Karpas-422 (cell line): ENCODE data around the gene CNIH1. TPM values are rescaled to one million over a fixed set of nuclear protein-coding genes. Genes with fewer than 3 reads are reported as not detected.

Source experiments
- DNase-seq: peaks from one replicate; pipeline ENCODE4 v3.0.0-alpha.2; 2015
- H2AFZ ChIP-seq: fragments of 200-600 bp; sonication (generic); 2 replicates; pipeline ENCODE4 v1.6.1; 2014; ENCODE audit warnings: antibody characterized with exemption, low read length, mixed read lengths
- H3K27ac ChIP-seq: fragments of 200-600 bp; sonication (generic); 2 replicates; pipeline ENCODE4 v1.5.1; 2014; ENCODE audit warnings: mild to moderate bottlenecking, low read length, moderate library complexity
- H3K27me3 ChIP-seq: fragments of 200-600 bp; sonication (generic); 2 replicates; pipeline ENCODE4 v1.6.1; 2014; ENCODE audit warnings: low read length, mixed read lengths
- H3K36me3 ChIP-seq: fragments of 200-600 bp; sonication (generic); 2 replicates; pipeline ENCODE4 v1.6.1; 2014; ENCODE audit warnings: low read length, mixed read lengths; ENCODE audit not compliant: insufficient read depth
- H3K4me1 ChIP-seq: fragments of 200-600 bp; sonication (generic); 2 replicates; pipeline ENCODE4 v1.6.1; 2014; ENCODE audit warnings: mild to moderate bottlenecking, low read length, mixed read lengths
- H3K4me2 ChIP-seq: fragments of 200-600 bp; sonication (generic); 2 replicates; pipeline ENCODE4 v1.6.1; 2014; ENCODE audit warnings: low read length, low read depth, mild to moderate bottlenecking; ENCODE audit not compliant: poor library complexity, severe bottlenecking
- H3K4me3 ChIP-seq: fragments of 200-600 bp; sonication (generic); 2 replicates; pipeline ENCODE4 v1.5.1; 2014; ENCODE audit warnings: mild to moderate bottlenecking, antibody characterized with exemption, low read length, mixed read lengths
- H3K79me2 ChIP-seq: fragments of 200-600 bp; sonication (generic); 2 replicates; pipeline ENCODE4 v1.6.1; 2014; ENCODE audit warnings: mild to moderate bottlenecking, low read length, mixed read lengths
- H3K9ac ChIP-seq: fragments of 200-600 bp; sonication (generic); 2 replicates; pipeline ENCODE4 v1.6.0; 2014; ENCODE audit warnings: low read length
- H3K9me2 ChIP-seq: fragments of 200-600 bp; sonication (generic), shearing (Covaris generic); replicated peaks from 2 replicates; pipeline ENCODE4 v1.6.0; 2014; ENCODE audit warnings: mild to moderate bottlenecking, low read length, moderate library complexity; ENCODE audit not compliant: insufficient read depth
- H3K9me3 ChIP-seq: fragments of 300-700, 200-600 bp; sonication (generic); 2 replicates; pipeline ENCODE4 v1.6.1; 2014; ENCODE audit warnings: low read length, mixed read lengths
- H4K20me1 ChIP-seq: fragments of 200-600 bp; sonication (generic); 2 replicates; pipeline ENCODE4 v1.6.1; 2014; ENCODE audit warnings: mild to moderate bottlenecking, antibody characterized with exemption, low read length, low read depth; ENCODE audit not compliant: insufficient read depth
- total RNA-seq: library from RNA; depleted of rRNA; stranded (reverse); fragments of >200 nt; shearing (Covaris generic); gene quantifications from 2 replicates; pipeline ENCODE4 v1.2.3, GENCODE V29; 2014; ENCODE audit warnings: low replicate concordance

The CNIH1 gene
- total RNA-seq, 1 experiment from 2014 or later: 576 TPM

DNA sequence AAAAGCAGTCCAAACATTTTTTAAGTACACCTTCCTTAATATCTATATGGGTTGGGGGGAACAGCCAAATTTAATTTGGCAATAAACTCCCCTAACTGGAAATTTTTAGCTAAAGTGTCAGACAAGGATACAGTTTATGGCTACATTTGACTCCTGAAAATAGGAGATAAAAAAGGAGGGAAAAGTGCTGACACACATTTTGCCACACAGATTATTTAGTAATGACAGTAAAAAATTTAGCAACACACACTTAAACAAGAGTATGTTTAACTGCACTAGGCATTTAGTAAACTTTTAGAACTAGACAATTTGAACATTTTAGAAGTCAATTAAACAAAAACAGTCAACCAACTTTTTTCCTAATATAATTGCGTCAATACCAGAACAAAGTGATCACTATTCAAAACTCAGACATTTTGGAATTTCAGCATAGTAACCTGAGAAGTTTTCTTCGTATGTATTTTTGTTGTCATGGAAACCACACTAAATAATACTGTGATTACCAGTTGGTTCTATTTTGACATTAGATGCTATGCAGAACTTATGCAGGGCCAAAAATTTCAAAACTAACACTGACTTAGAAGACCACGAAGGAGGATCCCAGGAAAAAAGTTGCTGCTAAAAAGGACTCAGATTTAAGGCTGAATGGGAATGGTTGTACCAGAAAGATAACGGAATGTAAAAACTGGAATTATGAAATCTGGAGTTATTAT, 34.2 kb upstream of the CNIH1 start:
- Histone ChIP-seq H3K79me2 (0 out of 2 replicates have a peak, but pooled peaks cover 6% of the 10 kb centered on the region), H3K27ac (no peak overlapping the region), H3K36me3 (peaks cover 50% of the 10 kb centered on the region), H3K4me2 (no peak overlapping the region), H2AFZ (no peak overlapping the region), H3K4me1 (peaks cover 5% of the 10 kb centered on the region), H3K4me3 (no peak overlapping the region), H3K27me3 (no peaks in the 10 kb centered on the region), H3K9me2 (no peaks in the 10 kb centered on the region), H3K9me3 (no peaks in the 10 kb centered on the region), H3K9ac (no peak overlapping the region), H4K20me1 (no peaks in the 10 kb centered on the region)
- DNase-seq: no peak

DNA sequence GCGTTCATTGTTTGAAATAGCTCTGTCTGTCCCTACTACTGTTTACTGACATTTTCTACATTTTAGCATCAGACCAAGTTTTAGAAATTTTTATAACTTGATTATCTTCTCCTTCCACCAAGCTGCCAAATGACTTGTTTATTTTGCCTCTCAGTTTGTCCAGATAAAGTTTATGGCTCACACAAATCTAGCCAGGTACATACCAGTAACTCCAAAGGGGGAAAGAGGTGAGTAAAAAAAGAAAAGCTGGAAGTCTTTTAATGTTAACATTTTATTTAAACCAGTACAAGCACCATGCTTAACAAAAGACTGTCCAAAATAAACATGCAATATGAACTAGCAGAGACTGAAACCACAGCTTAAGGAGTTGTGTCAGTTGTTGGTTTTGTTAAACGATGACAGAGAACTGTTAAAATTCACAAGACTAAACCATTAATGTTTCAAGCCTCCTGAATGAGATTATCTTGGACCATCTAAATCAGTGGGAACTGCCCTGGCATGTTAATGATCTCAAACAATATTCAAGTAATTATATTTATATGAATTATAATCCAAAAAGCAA, 33.1 kb upstream of the CNIH1 start:
- Histone ChIP-seq H3K9ac (no peak overlapping the region), H3K27me3 (no peaks in the 10 kb centered on the region), H2AFZ (no peak overlapping the region), H4K20me1 (no peaks in the 10 kb centered on the region), H3K4me3 (no peak overlapping the region), H3K9me3 (no peaks in the 10 kb centered on the region), H3K4me2 (no peak overlapping the region), H3K36me3 (peaks cover 46% of the 10 kb centered on the region), H3K79me2 (0 out of 2 replicates have a peak, but pooled peaks cover 3% of the 10 kb centered on the region), H3K9me2 (no peaks in the 10 kb centered on the region), H3K27ac (no peak overlapping the region), H3K4me1 (no peaks in the 10 kb centered on the region)
- no peak for DNase-seq

DNA sequence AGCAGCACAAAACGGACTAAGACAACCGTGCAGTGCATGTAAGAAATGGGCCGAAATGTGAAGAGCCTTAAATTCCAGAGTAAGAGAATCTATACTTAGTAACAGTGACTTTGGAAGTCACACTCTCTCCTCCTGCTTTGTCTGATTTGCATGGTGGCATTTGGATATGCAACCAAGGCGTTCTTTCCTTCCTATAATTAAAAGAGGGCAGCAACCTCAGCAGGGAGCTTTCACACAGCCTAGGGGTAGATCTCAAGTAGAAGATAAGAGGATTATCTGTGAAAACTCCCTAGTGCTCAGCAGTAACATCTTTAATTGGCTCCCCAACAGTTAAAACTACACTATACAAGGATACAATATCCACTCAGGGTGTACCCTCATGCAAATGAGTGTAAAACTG, 31.1 kb upstream of the CNIH1 start:
- Histone ChIP-seq H3K9me3 (peaks cover 4% of the 10 kb centered on the region; the same call in 1 of the 2 replicates), H3K79me2 (no peaks in the 10 kb centered on the region)

DNA sequence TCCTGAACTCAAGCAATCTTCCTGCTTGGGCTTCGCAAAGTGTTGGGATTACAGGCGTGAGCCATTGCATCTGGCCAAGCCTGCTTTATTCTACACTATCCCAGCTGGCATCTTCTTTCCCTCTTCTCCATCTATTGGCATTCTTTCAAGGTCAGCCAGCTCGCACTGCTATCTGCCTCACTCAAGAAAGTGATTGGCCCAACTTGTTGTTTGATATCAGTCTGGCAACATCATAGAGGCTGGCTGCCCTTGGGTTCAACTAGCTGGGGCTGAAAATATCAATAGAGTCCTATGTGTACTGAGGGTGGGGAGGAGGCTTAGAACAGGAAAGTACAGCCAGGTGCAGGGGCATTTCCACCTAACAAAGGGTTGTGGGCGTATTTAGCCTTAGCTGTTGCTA, 30.5 kb upstream of the CNIH1 start:
- no peak overlapping the region for H3K4me2 ChIP-seq

More for the DNA sequence above, 31.1 kb upstream of the CNIH1 start:
- Histone ChIP-seq H4K20me1 (no peaks in the 10 kb centered on the region), H2AFZ (no peak overlapping the region), H3K9me2 (no peaks in the 10 kb centered on the region), H3K36me3 (peaks cover 33% of the 10 kb centered on the region; the same call in 1 of the 2 replicates), H3K27ac (no peak overlapping the region), H3K9ac (no peak overlapping the region), H3K4me3 (no peak overlapping the region), H3K27me3 (no peaks in the 10 kb centered on the region), H3K4me2 (no peak overlapping the region), H3K4me1 (no peaks in the 10 kb centered on the region)
- no peak for DNase-seq

DNA sequence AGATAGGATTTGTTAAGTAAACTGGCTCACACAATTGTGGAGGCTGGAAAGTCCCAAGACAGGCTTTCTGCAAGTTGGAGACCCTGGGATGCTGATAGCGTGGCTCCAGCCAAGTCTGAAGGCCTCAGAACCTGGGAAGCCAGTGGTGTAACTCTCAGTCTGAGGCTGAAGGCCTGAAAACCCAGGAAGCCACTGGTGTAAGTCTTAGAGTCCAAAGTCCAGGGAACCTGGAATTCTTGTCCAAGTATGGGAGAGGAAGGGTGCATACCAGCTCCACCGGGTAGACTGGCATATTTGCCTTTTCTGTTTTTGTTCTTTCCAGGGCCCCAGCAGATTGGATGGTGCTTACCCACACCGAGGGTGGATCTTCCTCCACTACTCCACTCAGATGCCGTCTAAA, 29.5 kb upstream of the CNIH1 start:
- no peak overlapping the region for H3K9ac ChIP-seq
- H2AFZ ChIP-seq: no peak overlapping the region
- no peaks in the 10 kb centered on the region for H4K20me1 ChIP-seq
- no peak overlapping the region for H3K27ac ChIP-seq
- peaks cover 5% of the 10 kb centered on the region; the same call in 1 of the 2 replicates for H3K9me3 ChIP-seq
- H3K4me1 ChIP-seq: no peaks in the 10 kb centered on the region
- DNase-seq: no peak
- no peaks in the 10 kb centered on the region for H3K9me2 ChIP-seq
- no peaks in the 10 kb centered on the region for H3K27me3 ChIP-seq
- H3K4me2 ChIP-seq: no peak overlapping the region
- H3K4me3 ChIP-seq: no peak overlapping the region
- peaks cover 17% of the 10 kb centered on the region; the same call in 1 of the 2 replicates for H3K36me3 ChIP-seq
- H3K79me2 ChIP-seq: no peaks in the 10 kb centered on the region

More for the DNA sequence above, 30.5 kb upstream of the CNIH1 start:
- no peaks in the 10 kb centered on the region for H3K79me2 ChIP-seq
- H3K4me3 ChIP-seq: no peak overlapping the region
- no peaks in the 10 kb centered on the region for H4K20me1 ChIP-seq
- H3K27ac ChIP-seq: no peak overlapping the region
- H3K27me3 ChIP-seq: no peaks in the 10 kb centered on the region
- H3K9me2 ChIP-seq: no peaks in the 10 kb centered on the region
- H3K9ac ChIP-seq: no peak overlapping the region
- DNase-seq: no peak
- no peak overlapping the region for H2AFZ ChIP-seq
- peaks cover 27% of the 10 kb centered on the region; the same call in 1 of the 2 replicates for H3K36me3 ChIP-seq
- no peaks in the 10 kb centered on the region for H3K4me1 ChIP-seq
- peaks cover 5% of the 10 kb centered on the region; the same call in 1 of the 2 replicates for H3K9me3 ChIP-seq

DNA sequence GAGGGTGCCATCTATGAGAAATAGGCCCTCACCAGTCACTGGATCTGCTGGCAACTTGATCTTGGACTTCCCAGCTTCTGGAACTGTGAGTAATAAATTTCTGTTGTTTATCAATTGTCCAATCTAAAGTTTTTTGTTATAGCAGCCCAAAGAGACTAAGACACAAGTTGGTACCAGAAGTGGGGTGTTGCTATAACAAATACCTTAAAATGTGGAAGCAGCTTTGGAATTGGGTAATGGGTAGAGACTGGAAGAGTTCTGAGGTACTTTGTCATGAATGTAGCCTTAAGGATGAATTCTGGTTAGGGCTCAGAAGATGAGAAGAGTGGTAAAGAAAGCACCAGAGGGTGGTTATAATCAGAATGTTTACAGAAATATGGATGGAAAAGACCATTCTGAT, 26.1 kb upstream of the CNIH1 start:
- no peak overlapping the region for H3K4me3 ChIP-seq
- no peak overlapping the region for H2AFZ ChIP-seq
- no peaks in the 10 kb centered on the region for H3K36me3 ChIP-seq
- H3K79me2 ChIP-seq: no peaks in the 10 kb centered on the region
- H3K9ac ChIP-seq: no peak overlapping the region
- no peak overlapping the region for H3K4me2 ChIP-seq
- H3K9me3 ChIP-seq: peaks cover 5% of the 10 kb centered on the region; the same call in 1 of the 2 replicates
- H3K4me1 ChIP-seq: no peaks in the 10 kb centered on the region
- DNase-seq: no peak
- no peaks in the 10 kb centered on the region for H4K20me1 ChIP-seq
- no peaks in the 10 kb centered on the region for H3K9me2 ChIP-seq
- 0 out of 2 replicates have a peak, but pooled peaks cover 3% of the 10 kb centered on the region for H3K27me3 ChIP-seq
- no peak overlapping the region for H3K27ac ChIP-seq

DNA sequence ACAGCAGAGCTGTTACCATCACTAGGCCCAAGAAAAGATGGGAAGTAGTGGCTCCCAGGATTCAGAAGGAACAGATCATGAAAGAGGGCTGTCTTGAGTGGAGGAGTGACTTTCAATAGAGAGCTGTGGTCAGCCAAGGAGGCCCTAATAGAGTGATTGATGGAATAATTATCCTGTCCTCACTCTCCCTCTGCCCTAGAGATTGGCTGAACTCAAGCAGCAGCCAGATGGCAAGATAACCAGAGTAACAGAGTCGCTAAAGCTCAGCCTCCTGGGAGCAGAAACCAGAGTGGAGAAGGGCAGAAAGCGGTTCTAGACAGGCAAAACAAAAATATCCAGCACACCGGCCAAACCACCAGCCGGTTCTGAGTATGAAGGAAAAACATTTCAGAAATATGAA, 24.5 kb upstream of the CNIH1 start:
- Histone ChIP-seq H3K9me2 (no peaks in the 10 kb centered on the region), H3K79me2 (no peaks in the 10 kb centered on the region), H3K9ac (no peak overlapping the region), H3K4me3 (no peak overlapping the region), H3K36me3 (no peaks in the 10 kb centered on the region), H3K27ac (no peak overlapping the region), H3K4me2 (no peak overlapping the region), H4K20me1 (no peaks in the 10 kb centered on the region), H3K27me3 (0 out of 2 replicates have a peak, but pooled peaks cover 3% of the 10 kb centered on the region), H2AFZ (no peak overlapping the region), H3K9me3 (peaks cover 5% of the 10 kb centered on the region; the same call in 1 of the 2 replicates), H3K4me1 (no peaks in the 10 kb centered on the region)
- DNase-seq: no peak

DNA sequence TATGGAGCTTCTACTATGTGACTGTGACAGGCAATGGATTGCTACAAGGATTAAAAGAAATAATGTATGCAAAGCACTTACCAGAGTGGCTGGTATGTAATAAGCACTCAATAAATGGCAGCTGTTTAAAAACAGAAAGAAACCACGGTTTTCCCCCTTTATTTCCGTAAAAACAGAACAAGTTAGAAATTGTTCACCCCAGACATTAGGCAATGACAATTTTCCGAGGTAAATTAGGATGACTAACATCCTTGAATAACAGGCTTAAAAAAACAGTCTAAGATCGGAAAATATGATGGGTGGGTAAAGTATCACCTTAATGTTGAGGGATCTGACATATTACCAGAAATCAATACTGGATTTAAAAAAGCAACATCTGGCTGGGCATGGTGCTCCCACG, 20.9 kb upstream of the CNIH1 start:
- Histone ChIP-seq H3K9me3 (peaks cover 12% of the 10 kb centered on the region; the same call in 1 of the 2 replicates), H4K20me1 (no peaks in the 10 kb centered on the region), H3K9ac (no peak overlapping the region), H3K4me3 (no peak overlapping the region), H3K36me3 (no peaks in the 10 kb centered on the region), H3K79me2 (no peaks in the 10 kb centered on the region), H3K4me1 (no peaks in the 10 kb centered on the region), H2AFZ (no peak overlapping the region), H3K4me2 (no peak overlapping the region), H3K27me3 (peaks cover 3% of the 10 kb centered on the region; the same call in 1 of the 2 replicates), H3K27ac (no peak overlapping the region), H3K9me2 (no peaks in the 10 kb centered on the region)
- DNase-seq: no peak
